ENCODE measurements around the gene TMEM201. TPM values are rescaled to one million over a fixed set of nuclear protein-coding genes. Genes with fewer than 3 reads are reported as not detected.
"Not testable (repeated sequence)": the region's sequence is repeated elsewhere in the genome, so short reads cannot be mapped to it uniquely, and the experiment has no call there.

TMEM201 gene
- total and polyA plus RNA-seq, 8 donors: 0.61 to 7.6 (median 4.7) TPM

DNA sequence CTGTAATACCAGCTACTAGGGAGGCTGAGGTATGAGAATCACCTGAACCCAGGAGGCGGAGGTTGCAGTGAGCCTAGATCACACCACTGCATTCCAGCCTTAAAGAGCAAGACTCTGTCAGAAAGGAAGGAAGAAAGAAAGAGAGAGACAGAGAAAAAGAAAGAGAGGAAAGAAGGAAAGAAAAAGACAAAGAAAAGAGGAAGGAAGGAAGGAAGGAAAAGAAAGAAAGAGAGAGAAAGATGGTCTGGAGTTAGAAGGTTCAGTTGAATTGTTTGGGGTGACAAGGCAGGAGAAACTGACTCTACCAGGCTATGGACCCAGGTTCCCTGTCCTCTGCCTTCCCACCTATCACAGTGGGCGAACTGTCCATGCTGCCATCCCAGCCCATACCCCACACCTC lies 35.4 kb downstream of the TMEM201 start:
- peaks cover 0 to 36% (median 15%) of the 10 kb centered on the region in 3 donors for H3K27me3 ChIP-seq
- no peak overlapping the region for H3K27ac ChIP-seq
- no peaks in the 10 kb centered on the region for H3K36me3 ChIP-seq
- H3K4me1 ChIP-seq: peaks cover 0 to 25% (median 15%) of the 10 kb centered on the region in 4 donors
- 82 to 98% (median 94%) methylated on average over 2 of the region's 2 CpGs for WGBS, 5 donors
- H3K9me3 ChIP-seq: no peaks in the 10 kb centered on the region
- DNase-seq: no peak
- intact Hi-C loops (cut with DNase I; ENCODE audit: low total_unique reads): no loop called here
- H3K4me3 ChIP-seq: no peak overlapping the region
- TF ChIP-seq, protein P1, sequence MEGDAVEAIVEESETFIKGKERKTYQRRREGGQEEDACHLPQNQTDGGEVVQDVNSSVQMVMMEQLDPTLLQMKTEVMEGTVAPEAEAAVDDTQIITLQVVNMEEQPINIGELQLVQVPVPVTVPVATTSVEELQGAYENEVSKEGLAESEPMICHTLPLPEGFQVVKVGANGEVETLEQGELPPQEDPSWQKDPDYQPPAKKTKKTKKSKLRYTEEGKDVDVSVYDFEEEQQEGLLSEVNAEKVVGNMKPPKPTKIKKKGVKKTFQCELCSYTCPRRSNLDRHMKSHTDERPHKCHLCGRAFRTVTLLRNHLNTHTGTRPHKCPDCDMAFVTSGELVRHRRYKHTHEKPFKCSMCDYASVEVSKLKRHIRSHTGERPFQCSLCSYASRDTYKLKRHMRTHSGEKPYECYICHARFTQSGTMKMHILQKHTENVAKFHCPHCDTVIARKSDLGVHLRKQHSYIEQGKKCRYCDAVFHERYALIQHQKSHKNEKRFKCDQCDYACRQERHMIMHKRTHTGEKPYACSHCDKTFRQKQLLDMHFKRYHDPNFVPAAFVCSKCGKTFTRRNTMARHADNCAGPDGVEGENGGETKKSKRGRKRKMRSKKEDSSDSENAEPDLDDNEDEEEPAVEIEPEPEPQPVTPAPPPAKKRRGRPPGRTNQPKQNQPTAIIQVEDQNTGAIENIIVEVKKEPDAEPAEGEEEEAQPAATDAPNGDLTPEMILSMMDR (IDR thresholded peaks at IDR 0.05): no peak
- no peak for TF ChIP-seq EP300 (IDR thresholded peaks at IDR 0.05)
- no peak for TF ChIP-seq POLR2AphosphoS5 (IDR thresholded peaks at IDR 0.05)
- TF ChIP-seq POLR2A (IDR thresholded peaks at IDR 0.05): no peak

DNA sequence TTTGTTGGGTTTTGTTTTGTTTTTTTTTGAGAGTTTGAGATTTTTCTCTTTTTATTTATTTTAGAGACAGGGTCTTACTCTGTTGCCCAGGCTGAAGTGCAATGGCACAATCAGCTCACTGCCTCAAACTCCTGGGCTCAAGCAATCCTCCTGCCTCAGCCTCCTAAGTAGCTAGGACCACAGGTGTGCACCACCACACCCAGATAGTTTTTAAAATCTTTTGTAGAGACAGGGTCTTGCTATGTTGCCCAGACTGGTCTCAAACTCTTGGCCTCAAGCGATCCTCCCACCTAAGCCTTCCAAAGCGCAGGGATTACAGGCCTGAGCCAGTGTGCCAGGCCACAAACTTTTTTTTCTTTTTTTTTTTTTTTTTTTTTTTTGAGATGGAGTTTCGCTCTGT lies 36.3 kb downstream of the TMEM201 start:
- DNase-seq, H3K9me3 ChIP-seq, H3K36me3 ChIP-seq, H3K27ac ChIP-seq, H3K4me3 ChIP-seq: not testable (repeated sequence)
- peaks cover 0 to 31% (median 13%) of the 10 kb centered on the region in 3 donors for H3K27me3 ChIP-seq
- WGBS, 5 donors: 93 to 100% (median 95%) methylated on average over 3 of the region's 3 CpGs
- intact Hi-C loops (cut with DNase I; ENCODE audit: low total_unique reads): loop anchor here (5.0 kb wide), 1 partner anchor 242 kb away; no protein-coding TSS in a partner anchor
- H3K4me1 ChIP-seq: peaks cover 0 to 27% (median 15%) of the 10 kb centered on the region in 4 donors

DNA sequence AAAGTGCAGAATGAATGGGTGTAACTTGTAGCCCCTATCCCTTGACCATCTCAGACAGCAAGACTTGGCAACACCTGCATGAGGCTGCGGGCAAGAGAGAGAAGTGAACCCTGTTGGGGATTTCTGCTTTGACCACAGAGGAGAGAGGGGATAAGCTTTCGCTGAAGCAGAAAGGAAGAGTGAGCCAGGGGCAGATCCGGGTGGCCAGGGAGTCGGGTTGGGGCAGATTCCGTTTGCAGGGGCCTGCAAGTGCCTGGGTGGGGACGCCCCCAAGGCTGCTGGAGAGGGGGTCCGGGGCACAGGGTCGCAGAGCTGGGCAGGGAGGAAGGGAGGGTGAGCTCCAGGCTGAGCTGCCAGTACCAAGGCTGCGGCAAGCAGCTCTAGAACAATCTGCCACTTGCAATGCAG lies 37.5 kb downstream of the TMEM201 start:
- DNase-seq: no peak
- no peaks in the 10 kb centered on the region for H3K9me3 ChIP-seq
- intact Hi-C loops (cut with DNase I; ENCODE audit: low total_unique reads): loop anchor here (5.0 kb wide), 1 partner anchor 241 kb away; no protein-coding TSS in a partner anchor
- no peaks in the 10 kb centered on the region for H3K36me3 ChIP-seq
- H3K27me3 ChIP-seq: peaks cover 0 to 24% (median 13%) of the 10 kb centered on the region in 3 donors
- H3K4me1 ChIP-seq: peaks cover 0 to 27% (median 15%) of the 10 kb centered on the region in 4 donors
- H3K4me3 ChIP-seq: peak overlapping the region in 2 of 4 donors; percentile 21 to 26
- H3K27ac ChIP-seq: no peak overlapping the region
- TF ChIP-seq EP300 (IDR thresholded peaks at IDR 0.05) (no peak), POLR2A (IDR thresholded peaks at IDR 0.05) (no peak), POLR2AphosphoS5 (IDR thresholded peaks at IDR 0.05) (no peak)
- TF ChIP-seq, protein P1 (IDR thresholded peaks at IDR 0.05): no peak
- WGBS, 5 donors: 55 to 72% (median 68%) methylated on average over 7 to 9 of the region's 9 CpGs

DNA sequence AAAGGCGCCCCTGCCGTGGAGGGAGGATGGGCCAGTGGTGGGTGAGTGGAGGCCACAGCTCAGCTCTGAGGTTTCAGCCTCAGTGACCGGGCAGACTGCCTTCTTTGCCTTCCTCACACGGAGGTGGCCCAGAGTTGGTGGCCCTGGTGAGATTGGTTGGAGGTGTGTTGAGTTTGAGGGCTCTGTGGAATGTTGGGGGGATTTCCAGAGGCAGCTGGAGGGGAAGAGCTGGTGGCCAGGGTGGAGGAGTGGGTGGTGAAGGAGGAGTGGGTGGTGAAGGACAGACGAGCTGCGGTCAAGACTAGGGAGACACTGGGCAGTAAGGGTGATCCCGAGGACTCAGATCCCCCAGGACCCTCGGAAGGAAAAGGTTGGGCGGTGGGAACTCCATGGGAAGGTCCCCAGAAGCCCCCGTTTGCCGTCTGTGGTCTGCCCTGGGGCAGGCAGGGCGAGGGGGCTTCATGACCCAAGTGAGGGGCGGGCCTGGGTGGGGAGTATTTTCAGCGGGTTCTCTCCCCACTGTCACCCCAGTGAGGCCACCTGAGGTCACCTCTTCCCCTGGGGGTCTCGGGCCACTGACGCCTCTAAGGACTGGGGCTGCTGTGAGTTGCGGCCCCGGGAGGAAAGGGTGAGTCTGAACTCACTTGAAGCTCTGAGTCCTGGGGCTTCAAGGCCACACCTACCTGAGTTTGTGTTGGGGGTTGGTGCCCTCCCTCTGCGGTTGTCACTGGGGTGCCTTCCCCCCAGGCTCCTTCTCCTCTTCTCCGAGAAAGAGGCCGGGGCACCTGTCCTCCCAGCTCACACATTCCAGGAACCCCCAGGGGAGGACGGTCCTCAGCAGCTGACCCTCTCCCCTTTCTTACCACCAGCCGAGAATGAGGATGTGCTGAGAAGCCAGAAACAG lies 40.1 kb downstream of the TMEM201 start:
- no peaks in the 10 kb centered on the region for H3K9me3 ChIP-seq
- intact Hi-C loops (cut with DNase I; ENCODE audit: low total_unique reads): loop anchor here (5.0 kb wide), 1 partner anchor 239 kb away; no protein-coding TSS in a partner anchor
- H3K4me3 ChIP-seq: peak overlapping the region in 2 of 4 donors; percentile 5 to 23
- no peaks in the 10 kb centered on the region for H3K36me3 ChIP-seq
- peak in 1 of 2 donors; percentile 34 for DNase-seq
- 55 to 64% (median 60%) methylated on average over 17 to 23 of the region's 23 CpGs for WGBS, 5 donors
- peaks cover 0 to 24% (median 13%) of the 10 kb centered on the region in 3 donors for H3K27me3 ChIP-seq
- peaks cover 0 to 27% (median 15%) of the 10 kb centered on the region in 4 donors for H3K4me1 ChIP-seq
- TF ChIP-seq EP300 (IDR thresholded peaks at IDR 0.05) (no peak), POLR2A (IDR thresholded peaks at IDR 0.05) (no peak), POLR2AphosphoS5 (IDR thresholded peaks at IDR 0.05) (no peak)
- TF ChIP-seq, protein P1 (IDR thresholded peaks at IDR 0.05): no peak
- H3K27ac ChIP-seq: peak overlapping the region; percentile 11 to 79 (median 46)
